HUES64 (cell line): ENCODE data around the gene ARHGAP22.

Experiments used
- H3K27ac ChIP-seq: 2 replicates; pipeline ENCODE4 v1.7.0; 2013; ENCODE audit warnings: low read depth, low read length, inconsistent platforms
- H3K27me3 ChIP-seq: 2 replicates; pipeline ENCODE4 v1.6.1; 2013; ENCODE audit warnings: mild to moderate bottlenecking, low read length; ENCODE audit not compliant: insufficient read depth
- H3K36me3 ChIP-seq: 2 replicates; pipeline ENCODE4 v1.6.1; 2013; ENCODE audit warnings: mild to moderate bottlenecking, low read length; ENCODE audit not compliant: insufficient read depth
- H3K4me1 ChIP-seq: 2 replicates; pipeline ENCODE4 v1.6.1; 2013; ENCODE audit warnings: mild to moderate bottlenecking, low read length, moderate library complexity; ENCODE audit not compliant: insufficient read depth
- H3K4me3 ChIP-seq: 2 replicates; pipeline ENCODE4 v1.5.1; 2013; ENCODE audit warnings: mild to moderate bottlenecking, low read length, moderate library complexity
- H3K9ac ChIP-seq: 2 replicates; pipeline ENCODE4 v1.6.1; 2013; ENCODE audit warnings: mild to moderate bottlenecking, low read depth, low read length
- H3K9me3 ChIP-seq: 2 replicates; pipeline ENCODE4 v1.6.1; 2013; ENCODE audit warnings: low read depth, low read length; ENCODE audit not compliant: insufficient read depth
- WGBS: fragments of 150-250, 120-280 bp; methylation state at CpG from one replicate; pipeline ENCODE4 v1.1.7; 2013; ENCODE audit warnings: missing lambda C conversion rate; 5-methylcytosine and 5-hydroxymethylcytosine counted together

The ARHGAP22 gene

GRCh38 chr10:48536156-48536500, 68.7 kb downstream of the ARHGAP22 start:
- WGBS, result 95% methylated on average over 3 of the region's 3 CpGs
- H3K27me3 ChIP-seq, result no peaks in the 10 kb centered on the region
- H3K4me3 ChIP-seq, result no peak overlapping the region
- peaks cover 31% of the 10 kb centered on the region for H3K4me1 ChIP-seq
- H3K27ac ChIP-seq, result peak overlapping the region; percentile 52; the same call in 1 of the 2 replicates
- H3K9ac ChIP-seq, result no peak overlapping the region
- H3K9me3 ChIP-seq, result no peaks in the 10 kb centered on the region
- no peaks in the 10 kb centered on the region for H3K36me3 ChIP-seq

GRCh38 chr10:48535416-48536155, 69.3 kb downstream of the ARHGAP22 start:
- 90% methylated on average over 12 of the region's 12 CpGs for WGBS
- Histone ChIP-seq H3K36me3 (no peaks in the 10 kb centered on the region), H3K27me3 (no peaks in the 10 kb centered on the region), H3K4me1 (peaks cover 31% of the 10 kb centered on the region), H3K9me3 (no peaks in the 10 kb centered on the region), H3K4me3 (no peak overlapping the region), H3K9ac (no peak overlapping the region), H3K27ac (no peak overlapping the region)

GRCh38 chr10:48533951-48534720, 70.7 kb downstream of the ARHGAP22 start:
- no peak overlapping the region for H3K9ac ChIP-seq
- peaks cover 31% of the 10 kb centered on the region for H3K4me1 ChIP-seq
- 54% methylated on average over 8 of the region's 8 CpGs for WGBS
- H3K4me3 ChIP-seq, result no peak overlapping the region
- H3K36me3 ChIP-seq, result no peaks in the 10 kb centered on the region
- H3K27me3 ChIP-seq, result no peaks in the 10 kb centered on the region
- H3K9me3 ChIP-seq, result no peaks in the 10 kb centered on the region
- H3K27ac ChIP-seq, result peak overlapping the region; percentile 79; the same call in 1 of the 2 replicates

DNA sequence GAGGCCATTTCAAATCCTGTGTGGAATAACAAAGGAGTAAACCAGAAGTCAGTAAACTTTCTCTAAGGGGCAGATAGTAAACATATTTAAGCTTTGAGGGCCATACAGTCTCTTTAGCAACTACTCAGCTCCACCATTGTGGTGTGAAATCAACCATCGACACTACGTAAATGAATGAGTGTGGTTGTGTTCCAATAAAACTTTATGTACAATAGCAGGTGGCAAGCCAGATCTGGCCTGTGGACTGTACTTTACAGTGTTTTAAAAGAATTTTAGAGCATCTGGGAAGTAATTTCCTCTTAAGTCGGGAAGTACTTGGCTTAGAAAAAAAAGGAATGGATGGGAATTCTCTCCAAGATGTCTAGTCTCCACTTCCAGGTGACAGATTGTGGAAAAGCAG, 71.3 kb downstream of the ARHGAP22 start:
- H3K4me1 ChIP-seq, result peaks cover 31% of the 10 kb centered on the region
- H3K36me3 ChIP-seq, result no peaks in the 10 kb centered on the region
- WGBS, result 81% methylated on average over 3 of the region's 3 CpGs
- no peaks in the 10 kb centered on the region for H3K9me3 ChIP-seq
- H3K27me3 ChIP-seq, result no peaks in the 10 kb centered on the region
- H3K27ac ChIP-seq, result peak overlapping the region; percentile 79; the same call in 1 of the 2 replicates
- H3K4me3 ChIP-seq, result no peak overlapping the region
- H3K9ac ChIP-seq, result no peak overlapping the region

DNA sequence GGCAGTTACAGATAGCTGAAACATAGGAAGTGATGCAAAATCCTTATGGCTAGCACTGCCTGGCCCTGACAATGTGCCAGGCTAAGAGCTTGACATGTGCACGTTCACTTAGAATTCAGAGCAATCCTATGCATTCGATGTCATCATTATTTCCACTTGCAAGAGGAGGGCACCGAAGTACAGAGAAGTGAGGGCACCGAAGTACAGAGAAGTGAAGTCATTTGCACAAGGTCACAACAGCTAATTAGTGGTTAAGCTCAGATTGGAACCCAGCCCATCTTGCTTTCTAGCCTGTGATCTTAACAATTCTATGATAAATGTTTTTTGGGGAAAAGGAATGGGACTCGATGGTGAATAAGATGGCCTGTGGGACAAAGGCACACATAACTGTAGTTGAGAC, 73.4 kb downstream of the ARHGAP22 start:
- no peak overlapping the region for H3K9ac ChIP-seq
- H3K36me3 ChIP-seq, result no peaks in the 10 kb centered on the region
- no peak overlapping the region for H3K4me3 ChIP-seq
- H3K4me1 ChIP-seq, result peaks cover 21% of the 10 kb centered on the region
- WGBS, result 88% methylated on average over 5 of the region's 5 CpGs
- no peak overlapping the region for H3K27ac ChIP-seq
- no peaks in the 10 kb centered on the region for H3K27me3 ChIP-seq
- no peaks in the 10 kb centered on the region for H3K9me3 ChIP-seq

GRCh38 chr10:48529331-48529730, 75.5 kb downstream of the ARHGAP22 start:
- H3K4me1 ChIP-seq, result peaks cover 16% of the 10 kb centered on the region
- H3K27me3 ChIP-seq, result no peaks in the 10 kb centered on the region
- no peak overlapping the region for H3K27ac ChIP-seq
- H3K36me3 ChIP-seq, result no peaks in the 10 kb centered on the region
- no peak overlapping the region for H3K4me3 ChIP-seq
- 83% methylated on average over 2 of the region's 2 CpGs for WGBS
- no peaks in the 10 kb centered on the region for H3K9me3 ChIP-seq
- H3K9ac ChIP-seq, result no peak overlapping the region

DNA sequence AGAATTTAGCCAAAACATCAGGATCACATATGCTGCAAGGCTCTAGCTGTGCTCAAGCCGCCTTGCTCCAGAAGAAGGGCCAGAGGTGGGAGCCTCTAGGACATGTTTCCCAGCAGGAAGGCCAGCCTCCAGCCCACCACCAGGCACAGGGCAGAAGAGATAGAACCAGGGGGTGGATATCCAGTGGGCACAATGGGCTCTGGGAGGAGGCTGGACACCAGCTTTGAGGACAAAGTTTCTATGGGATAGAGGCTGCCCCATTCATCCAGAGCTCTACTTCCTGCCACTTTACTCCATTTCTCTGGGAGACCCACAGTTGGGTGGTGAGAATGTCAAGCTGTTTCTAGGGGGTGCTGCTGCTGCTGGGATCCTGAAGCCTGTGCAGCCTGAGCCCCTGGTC, 77.1 kb downstream of the ARHGAP22 start:
- Histone ChIP-seq H3K4me1 (peaks cover 12% of the 10 kb centered on the region), H3K36me3 (no peaks in the 10 kb centered on the region), H3K27me3 (peaks cover 7% of the 10 kb centered on the region; the same call in 1 of the 2 replicates), H3K27ac (no peak overlapping the region), H3K4me3 (no peak overlapping the region), H3K9ac (no peak overlapping the region), H3K9me3 (no peaks in the 10 kb centered on the region)
- 88% methylated on average over 1 of the region's 1 CpG for WGBS

- Histone ChIP-seq H3K27me3 (peaks cover 15% of the 10 kb centered on the region; the same call in 1 of the 2 replicates), H3K27ac (no peak overlapping the region), H3K4me1 (peaks cover 14% of the 10 kb centered on the region), H3K9me3 (no peaks in the 10 kb centered on the region), H3K36me3 (no peaks in the 10 kb centered on the region), H3K9ac (no peak overlapping the region), H3K4me3 (no peak overlapping the region)
- WGBS, result 93% methylated on average over 2 of the region's 2 CpGs
Observed at GRCh38 chr10:48526846-48527505, 77.9 kb downstream of the ARHGAP22 start.

DNA sequence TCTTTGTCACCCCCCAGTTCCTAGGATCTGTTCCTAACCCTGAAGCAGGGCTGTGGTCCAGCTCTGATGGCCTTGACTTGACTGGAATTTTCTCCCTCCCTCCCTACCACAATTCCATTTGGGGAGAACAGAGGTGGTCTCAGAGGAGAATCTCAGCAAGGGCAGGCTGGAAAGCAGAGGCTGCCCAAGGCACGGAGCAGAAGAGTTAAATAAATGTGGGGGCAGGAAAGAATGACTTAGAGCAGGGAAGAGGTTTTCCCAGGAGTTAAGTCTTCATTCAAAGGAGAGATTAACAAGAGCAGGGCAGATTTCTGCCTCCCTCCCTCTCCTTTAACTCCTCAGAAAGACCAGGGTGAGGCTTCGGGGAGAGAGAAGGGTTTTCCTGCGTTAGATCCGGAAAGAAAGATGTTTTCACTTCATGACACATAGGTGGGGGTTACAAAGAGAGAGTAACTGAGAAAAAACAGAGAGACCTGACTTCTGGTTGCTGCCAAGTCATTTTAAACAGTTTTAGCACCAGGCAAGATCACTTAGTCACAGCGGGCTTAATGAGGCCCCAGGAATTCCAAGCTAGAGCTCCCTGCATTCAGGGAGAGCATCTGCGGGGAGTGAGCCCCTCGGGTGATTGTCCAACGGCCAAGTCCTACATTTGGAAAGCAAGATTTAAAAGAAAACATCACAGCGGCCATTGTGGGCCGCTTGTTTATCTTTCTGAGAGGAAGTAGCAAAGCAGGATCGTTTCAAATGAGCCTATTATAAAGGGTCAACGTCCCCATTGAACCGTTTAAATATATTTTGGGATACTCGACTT, 78.7 kb downstream of the ARHGAP22 start:
- Histone ChIP-seq H3K27ac (no peak overlapping the region), H3K27me3 (peaks cover 19% of the 10 kb centered on the region; the same call in 1 of the 2 replicates), H3K9ac (no peak overlapping the region), H3K4me1 (peaks cover 14% of the 10 kb centered on the region), H3K36me3 (no peaks in the 10 kb centered on the region), H3K9me3 (no peaks in the 10 kb centered on the region), H3K4me3 (no peak overlapping the region)
- 53% methylated on average over 14 of the region's 14 CpGs for WGBS

DNA sequence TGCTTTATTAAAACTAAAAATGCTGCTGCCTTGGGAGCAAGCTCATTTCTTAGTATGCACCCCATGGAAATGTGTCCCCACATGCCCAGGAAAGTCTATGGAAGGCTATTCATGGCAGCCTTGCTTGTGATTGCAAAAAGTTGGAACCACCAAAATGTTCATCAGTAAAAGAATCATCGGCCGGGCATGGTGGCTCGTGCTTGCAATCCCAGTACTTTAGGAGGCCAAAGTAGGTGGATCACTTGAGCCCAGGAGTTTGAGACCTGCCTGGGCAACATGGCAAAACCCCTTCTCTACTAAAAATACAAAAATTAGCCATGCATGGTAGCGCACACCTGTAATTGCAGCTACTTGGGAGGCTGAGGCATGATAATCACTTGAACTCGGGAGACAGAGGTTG, 79.8 kb downstream of the ARHGAP22 start:
- Histone ChIP-seq H3K4me1 (peaks cover 14% of the 10 kb centered on the region), H3K4me3 (no peak overlapping the region), H3K36me3 (no peaks in the 10 kb centered on the region), H3K9ac (no peak overlapping the region), H3K9me3 (no peaks in the 10 kb centered on the region), H3K27ac (no peak overlapping the region), H3K27me3 (peaks cover 19% of the 10 kb centered on the region; the same call in 1 of the 2 replicates)
- WGBS, result 97% methylated on average over 5 of the region's 5 CpGs
